ENCODE data around the gene MYMX.

MYMX gene

DNA sequence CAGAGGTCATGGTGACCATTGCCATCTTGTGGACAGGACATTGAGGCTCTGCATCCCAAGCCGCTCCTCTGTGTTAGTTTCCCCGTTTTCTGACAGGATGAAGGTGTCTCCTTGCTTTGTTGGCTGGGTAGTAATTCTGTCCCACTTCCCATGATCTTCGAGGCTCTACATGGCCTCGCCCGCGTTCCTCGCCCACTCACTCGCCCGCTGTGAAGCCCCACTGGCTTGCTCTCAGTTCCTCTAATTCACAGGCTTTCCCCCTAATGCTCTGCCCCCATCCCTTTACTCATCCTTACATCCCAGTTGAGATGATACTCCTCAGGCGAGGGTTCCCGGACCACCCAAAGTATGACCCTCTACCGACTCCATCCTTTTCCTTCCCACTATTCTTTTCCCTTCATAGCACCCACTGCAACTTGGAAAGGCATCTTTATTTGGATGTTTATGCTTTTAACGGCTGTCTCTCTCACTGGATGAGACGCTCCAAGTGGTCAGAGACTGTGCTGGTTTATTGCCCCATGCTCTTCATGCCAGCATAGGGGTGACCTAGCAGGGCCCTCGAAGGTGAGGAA, 41.1 kb downstream of the MYMX start:
- H3K27me3 ChIP-seq: peaks cover 7% of the 10 kb centered on the region
- H3K4me3 ChIP-seq (ENCODE audit: low read depth in 1 of 2, low read length in 1 of 2): peak overlapping the region; percentile 67 to 84
- peaks cover 47% of the 10 kb centered on the region for H3K36me3 ChIP-seq
- TF ChIP-seq, protein P1, sequence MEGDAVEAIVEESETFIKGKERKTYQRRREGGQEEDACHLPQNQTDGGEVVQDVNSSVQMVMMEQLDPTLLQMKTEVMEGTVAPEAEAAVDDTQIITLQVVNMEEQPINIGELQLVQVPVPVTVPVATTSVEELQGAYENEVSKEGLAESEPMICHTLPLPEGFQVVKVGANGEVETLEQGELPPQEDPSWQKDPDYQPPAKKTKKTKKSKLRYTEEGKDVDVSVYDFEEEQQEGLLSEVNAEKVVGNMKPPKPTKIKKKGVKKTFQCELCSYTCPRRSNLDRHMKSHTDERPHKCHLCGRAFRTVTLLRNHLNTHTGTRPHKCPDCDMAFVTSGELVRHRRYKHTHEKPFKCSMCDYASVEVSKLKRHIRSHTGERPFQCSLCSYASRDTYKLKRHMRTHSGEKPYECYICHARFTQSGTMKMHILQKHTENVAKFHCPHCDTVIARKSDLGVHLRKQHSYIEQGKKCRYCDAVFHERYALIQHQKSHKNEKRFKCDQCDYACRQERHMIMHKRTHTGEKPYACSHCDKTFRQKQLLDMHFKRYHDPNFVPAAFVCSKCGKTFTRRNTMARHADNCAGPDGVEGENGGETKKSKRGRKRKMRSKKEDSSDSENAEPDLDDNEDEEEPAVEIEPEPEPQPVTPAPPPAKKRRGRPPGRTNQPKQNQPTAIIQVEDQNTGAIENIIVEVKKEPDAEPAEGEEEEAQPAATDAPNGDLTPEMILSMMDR (IDR thresholded peaks at IDR 0.05): no peak
- H3K27ac ChIP-seq: peak overlapping the region; percentile 36
- no peaks in the 10 kb centered on the region for H3K9me3 ChIP-seq
- H3K4me1 ChIP-seq (ENCODE audit: control insufficient read depth in 1 of 2, insufficient read depth in 1 of 2, low read depth in 1 of 2, low read length in 1 of 2): peaks cover 23 to 25% of the 10 kb centered on the region in 2 experiments

DNA sequence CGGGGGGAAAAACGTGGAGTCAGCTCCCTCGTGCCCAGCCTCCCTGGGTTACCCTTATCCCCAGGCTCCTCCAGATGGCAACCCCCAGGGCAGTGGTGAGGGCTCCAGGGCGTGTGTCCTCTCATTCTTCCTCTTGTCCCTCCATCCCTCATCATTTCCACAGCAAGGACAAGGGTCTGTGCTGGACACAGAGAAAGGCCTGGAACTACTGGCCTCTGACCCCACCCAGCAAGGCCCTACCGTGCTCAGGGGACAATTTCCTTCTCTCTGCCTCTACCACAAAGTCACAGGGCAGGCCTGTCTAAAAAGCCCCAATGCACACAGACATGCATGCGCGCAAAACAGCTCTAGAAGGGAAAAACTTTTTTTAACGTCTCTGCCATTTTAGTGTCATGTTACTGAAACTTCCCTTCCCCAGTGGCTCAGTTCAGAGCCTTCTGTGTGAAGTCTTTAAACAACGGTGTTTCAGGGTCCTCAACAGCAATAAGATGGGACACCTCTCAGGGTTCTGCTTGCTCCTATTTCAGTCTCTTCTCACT, 41.7 kb downstream of the MYMX start:
- TF ChIP-seq, protein P1 (IDR thresholded peaks at IDR 0.05): no peak
- no peak overlapping the region for H3K4me3 ChIP-seq (ENCODE audit: low read depth in 1 of 2, low read length in 1 of 2)
- peaks cover 7% of the 10 kb centered on the region for H3K27me3 ChIP-seq
- peaks cover 28 to 30% of the 10 kb centered on the region in 2 experiments for H3K4me1 ChIP-seq (ENCODE audit: control insufficient read depth in 1 of 2, insufficient read depth in 1 of 2, low read depth in 1 of 2, low read length in 1 of 2)
- peaks cover 42% of the 10 kb centered on the region for H3K36me3 ChIP-seq
- no peak overlapping the region for H3K27ac ChIP-seq
- no peaks in the 10 kb centered on the region for H3K9me3 ChIP-seq

DNA sequence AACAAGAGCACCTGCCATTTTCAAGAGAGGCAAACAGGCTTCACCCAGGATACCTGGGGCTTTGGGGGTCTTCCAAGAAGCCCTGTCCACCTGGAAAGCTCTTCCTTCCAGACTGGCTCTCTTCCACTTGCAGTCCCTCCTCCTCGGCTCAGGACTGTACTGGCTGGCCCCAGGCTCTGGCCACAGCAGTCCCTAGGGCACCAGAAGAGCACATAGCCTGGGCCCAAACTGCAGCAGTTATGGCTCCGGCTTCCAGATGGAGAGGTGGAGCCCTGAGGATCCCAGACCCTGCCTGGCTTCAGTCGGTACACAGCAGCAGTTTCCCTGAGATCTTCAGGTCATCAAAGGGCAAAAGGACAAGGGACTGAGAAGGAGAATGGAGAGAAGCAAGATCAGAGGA, 42.2 kb downstream of the MYMX start:
- peaks cover 33 to 36% of the 10 kb centered on the region in 2 experiments for H3K4me1 ChIP-seq (ENCODE audit: control insufficient read depth in 1 of 2, insufficient read depth in 1 of 2, low read depth in 1 of 2, low read length in 1 of 2)
- no peak overlapping the region for H3K4me3 ChIP-seq (ENCODE audit: low read depth in 1 of 2, low read length in 1 of 2)
- H3K27me3 ChIP-seq: peaks cover 7% of the 10 kb centered on the region
- H3K27ac ChIP-seq: no peak overlapping the region
- peaks cover 37% of the 10 kb centered on the region for H3K36me3 ChIP-seq
- H3K9me3 ChIP-seq: no peaks in the 10 kb centered on the region
- TF ChIP-seq, protein P1 (IDR thresholded peaks at IDR 0.05): no peak

DNA sequence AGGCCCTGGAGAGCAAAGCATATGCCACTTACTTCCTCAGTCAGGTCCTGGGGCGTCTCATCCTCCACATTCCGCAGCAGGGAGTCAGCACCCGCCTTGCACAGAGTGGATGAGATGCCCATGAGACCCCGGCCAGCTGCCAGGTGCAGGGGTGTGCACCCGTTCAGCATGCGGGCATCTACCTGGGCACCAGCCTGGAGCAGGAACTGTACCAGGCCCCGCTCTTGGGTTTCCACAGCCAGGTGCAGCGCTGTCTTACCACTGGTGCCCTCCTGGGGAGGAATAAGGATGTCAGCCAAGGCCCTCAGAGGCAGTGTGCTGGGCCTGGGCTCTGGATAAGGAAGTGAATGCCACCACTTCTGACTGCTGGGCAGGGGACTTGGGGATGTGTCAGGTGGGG, 43.3 kb downstream of the MYMX start:
- H3K36me3 ChIP-seq: peaks cover 30% of the 10 kb centered on the region
- TF ChIP-seq, protein P1 (IDR thresholded peaks at IDR 0.05): no peak
- no peak overlapping the region for H3K4me3 ChIP-seq (ENCODE audit: low read depth in 1 of 2, low read length in 1 of 2)
- no peak overlapping the region for H3K27ac ChIP-seq
- peaks cover 7% of the 10 kb centered on the region for H3K27me3 ChIP-seq
- H3K9me3 ChIP-seq: no peaks in the 10 kb centered on the region
- H3K4me1 ChIP-seq (ENCODE audit: control insufficient read depth in 1 of 2, insufficient read depth in 1 of 2, low read depth in 1 of 2, low read length in 1 of 2): peaks cover 44 to 46% of the 10 kb centered on the region in 2 experiments

DNA sequence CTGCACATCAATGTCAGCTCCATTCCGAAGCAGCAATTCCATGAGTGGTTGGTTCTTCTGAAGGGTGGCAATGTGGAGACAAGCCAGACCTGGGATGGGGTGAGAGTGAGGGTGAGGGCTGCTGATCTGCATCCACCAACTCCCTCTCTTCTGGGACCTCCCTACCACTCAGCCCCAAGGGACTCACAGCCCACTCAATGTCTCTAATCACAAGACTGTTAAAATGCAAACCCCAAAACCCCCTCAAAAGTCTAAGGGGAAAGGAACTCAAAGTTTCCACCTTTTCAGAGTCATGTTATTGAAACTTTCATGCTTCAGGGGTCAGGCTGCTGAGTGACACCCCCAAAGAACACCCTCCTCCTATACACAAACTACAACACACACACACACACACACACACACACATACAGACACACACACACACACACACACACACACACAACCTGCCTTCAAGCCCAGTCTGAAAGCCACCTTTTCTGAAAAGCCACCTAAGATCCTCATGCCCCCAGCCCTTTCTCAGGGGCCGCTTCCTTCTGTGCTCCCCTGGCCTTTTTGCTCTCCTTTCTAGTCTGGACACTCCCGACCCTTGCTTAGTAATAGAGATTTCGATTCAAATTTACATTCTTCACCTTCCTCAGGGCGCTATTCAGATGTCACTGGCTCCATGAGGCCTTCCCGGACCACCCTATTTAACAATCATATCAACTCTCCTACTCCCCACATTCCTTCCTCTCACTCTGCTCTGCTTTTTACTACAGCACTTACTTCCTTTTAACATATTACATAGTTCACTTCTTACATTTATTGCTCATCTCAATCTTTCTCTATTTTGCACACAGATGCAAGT, 43.9 kb downstream of the MYMX start:
- peaks cover 7% of the 10 kb centered on the region for H3K27me3 ChIP-seq
- H3K4me3 ChIP-seq (ENCODE audit: low read depth in 1 of 2, low read length in 1 of 2): no peak overlapping the region
- peaks cover 47 to 48% of the 10 kb centered on the region in 2 experiments for H3K4me1 ChIP-seq (ENCODE audit: control insufficient read depth in 1 of 2, insufficient read depth in 1 of 2, low read depth in 1 of 2, low read length in 1 of 2)
- H3K9me3 ChIP-seq: no peaks in the 10 kb centered on the region
- TF ChIP-seq, protein P1 (IDR thresholded peaks at IDR 0.05): no peak
- peaks cover 28% of the 10 kb centered on the region for H3K36me3 ChIP-seq
- no peak overlapping the region for H3K27ac ChIP-seq
